GM03348 (cell line): ENCODE results near the gene POLD1.
"Not testable (repeated sequence)": the region's sequence is repeated elsewhere in the genome, so short reads cannot be mapped to it uniquely, and the experiment has no call there.

ENCODE experiments used
- DNase-seq: peaks from one replicate; pipeline ENCODE4 v3.0.0; 2012; ENCODE audit warnings: low spot score

Gene POLD1

DNA sequence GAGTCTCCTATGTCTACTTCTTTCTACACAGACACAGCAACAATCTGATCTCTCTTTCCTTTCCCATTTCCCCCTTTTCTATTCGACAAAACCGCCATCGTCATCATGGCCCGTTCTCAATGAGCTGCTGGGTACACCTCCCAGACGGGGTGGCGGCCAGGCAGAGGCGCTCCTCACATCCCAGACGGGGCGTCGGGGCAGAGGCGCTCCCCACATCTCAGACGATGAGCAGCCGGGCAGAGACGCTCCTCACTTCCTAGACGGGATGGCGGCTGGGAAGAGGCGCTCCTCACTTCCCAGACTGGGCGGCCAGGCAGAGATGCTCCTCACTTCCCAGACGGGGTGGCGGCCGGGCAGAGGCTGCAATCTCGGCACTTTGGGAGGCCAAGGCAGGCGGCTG is 6.8 kb downstream of the POLD1 start:
- not testable (repeated sequence) for DNase-seq

DNA sequence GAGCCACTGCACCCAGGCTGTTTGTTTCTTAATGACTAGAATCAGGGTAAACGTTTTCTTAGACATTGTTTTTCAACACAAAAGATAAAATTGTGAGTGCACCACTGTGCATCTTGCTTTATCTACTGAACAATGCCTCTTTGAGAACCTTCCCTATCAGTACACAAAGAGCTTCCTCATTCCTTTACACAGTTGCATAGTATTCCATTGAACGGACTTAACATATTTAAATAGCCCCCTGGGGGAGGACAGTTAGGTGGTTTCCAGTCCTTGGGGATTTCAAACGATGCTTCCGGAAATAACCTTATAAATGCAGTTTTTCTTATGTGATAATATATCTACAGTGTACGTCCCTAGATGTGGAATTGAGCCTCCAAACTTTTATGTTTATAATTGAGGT is 8.6 kb downstream of the POLD1 start:
- DNase-seq, result no peak

- DNase-seq, result no peak
Measured at GRCh38 chr19:50393589-50393988, 9.4 kb downstream of the POLD1 start.

DNA sequence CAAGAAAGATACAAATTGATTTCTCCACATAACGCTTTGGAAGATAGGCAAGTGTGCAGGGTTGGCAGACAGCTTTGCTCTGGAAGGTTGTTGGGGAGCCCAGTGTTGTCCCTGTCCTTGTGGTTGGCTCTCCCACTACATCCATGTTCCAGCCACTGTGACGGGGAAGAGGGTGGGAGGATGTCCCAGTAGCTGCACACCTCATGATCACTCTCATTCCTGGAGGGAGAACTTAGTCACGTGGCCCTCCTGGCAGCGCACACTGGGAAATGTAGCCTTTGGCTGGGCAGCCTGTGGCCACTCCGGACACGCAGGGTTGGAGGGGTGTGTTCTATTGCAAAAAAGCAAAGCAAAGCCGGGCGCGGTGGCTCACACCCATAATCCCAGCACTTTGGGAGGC is 9.9 kb downstream of the POLD1 start:
- DNase-seq, result no peak

GRCh38 chr19:50398675-50399367 is 14.7 kb downstream of the POLD1 start:
- DNase-seq, result no peak

- DNase-seq, result no peak
Measured at GRCh38 chr19:50399368-50399745, 15.2 kb downstream of the POLD1 start.

- DNase-seq, result peak; percentile 5
Measured at GRCh38 chr19:50401605-50402450, 17.7 kb downstream of the POLD1 start.

- no peak for DNase-seq
Measured at GRCh38 chr19:50402544-50403301, 18.6 kb downstream of the POLD1 start.

GRCh38 chr19:50406156-50406820 is 22.1 kb downstream of the POLD1 start:
- DNase-seq, result no peak

GRCh38 chr19:50406829-50407228 is 22.7 kb downstream of the POLD1 start:
- DNase-seq, result no peak

- no peak for DNase-seq
Measured at GRCh38 chr19:50409347-50409746, 25.2 kb downstream of the POLD1 start.

- DNase-seq, result no peak
Measured at GRCh38 chr19:50410109-50410508, 26.0 kb downstream of the POLD1 start.

GRCh38 chr19:50412419-50412818 is 28.3 kb downstream of the POLD1 start:
- no peak for DNase-seq

DNA sequence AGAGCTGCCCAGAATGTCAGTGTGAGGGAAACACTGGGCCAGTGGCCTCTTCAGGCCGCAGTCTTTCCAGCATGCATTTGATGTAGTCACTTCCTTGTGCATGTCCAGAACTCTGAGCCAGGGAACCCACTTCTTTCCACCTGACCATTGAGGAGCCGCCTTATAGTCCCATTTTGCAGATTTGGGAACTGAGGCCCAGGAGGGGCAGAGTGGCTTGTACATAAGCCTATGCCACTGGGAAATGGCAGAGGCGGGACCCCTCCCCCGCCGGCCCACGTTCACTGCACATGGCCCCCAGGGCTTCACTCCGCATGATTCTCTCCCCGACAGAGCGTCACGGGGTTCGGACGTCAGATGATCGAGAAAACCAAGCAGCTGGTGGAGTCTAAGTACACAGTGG is 28.9 kb downstream of the POLD1 start:
- DNase-seq, result no peak

DNA sequence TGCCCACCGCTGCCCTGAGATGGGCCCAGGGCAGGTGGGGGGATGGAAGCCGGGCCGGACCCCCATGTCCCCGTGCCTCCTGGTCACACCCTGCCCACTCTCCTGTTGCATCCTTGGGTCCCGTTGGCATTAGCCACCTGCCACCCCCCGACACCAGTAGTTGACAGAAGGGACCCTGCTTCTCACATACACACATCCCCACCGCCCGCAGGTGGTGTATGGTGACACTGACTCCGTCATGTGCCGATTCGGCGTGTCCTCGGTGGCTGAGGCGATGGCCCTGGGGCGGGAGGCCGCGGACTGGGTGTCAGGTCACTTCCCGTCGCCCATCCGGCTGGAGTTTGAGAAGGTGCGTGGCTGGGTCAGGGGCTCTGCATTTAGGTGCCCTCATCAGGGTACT is 29.4 kb downstream of the POLD1 start:
- no peak for DNase-seq

- DNase-seq, result peak; percentile 88
Measured at GRCh38 chr19:50414864-50415660, 30.9 kb downstream of the POLD1 start.

GRCh38 chr19:50415661-50416033 is 31.5 kb downstream of the POLD1 start:
- no peak for DNase-seq

DNA sequence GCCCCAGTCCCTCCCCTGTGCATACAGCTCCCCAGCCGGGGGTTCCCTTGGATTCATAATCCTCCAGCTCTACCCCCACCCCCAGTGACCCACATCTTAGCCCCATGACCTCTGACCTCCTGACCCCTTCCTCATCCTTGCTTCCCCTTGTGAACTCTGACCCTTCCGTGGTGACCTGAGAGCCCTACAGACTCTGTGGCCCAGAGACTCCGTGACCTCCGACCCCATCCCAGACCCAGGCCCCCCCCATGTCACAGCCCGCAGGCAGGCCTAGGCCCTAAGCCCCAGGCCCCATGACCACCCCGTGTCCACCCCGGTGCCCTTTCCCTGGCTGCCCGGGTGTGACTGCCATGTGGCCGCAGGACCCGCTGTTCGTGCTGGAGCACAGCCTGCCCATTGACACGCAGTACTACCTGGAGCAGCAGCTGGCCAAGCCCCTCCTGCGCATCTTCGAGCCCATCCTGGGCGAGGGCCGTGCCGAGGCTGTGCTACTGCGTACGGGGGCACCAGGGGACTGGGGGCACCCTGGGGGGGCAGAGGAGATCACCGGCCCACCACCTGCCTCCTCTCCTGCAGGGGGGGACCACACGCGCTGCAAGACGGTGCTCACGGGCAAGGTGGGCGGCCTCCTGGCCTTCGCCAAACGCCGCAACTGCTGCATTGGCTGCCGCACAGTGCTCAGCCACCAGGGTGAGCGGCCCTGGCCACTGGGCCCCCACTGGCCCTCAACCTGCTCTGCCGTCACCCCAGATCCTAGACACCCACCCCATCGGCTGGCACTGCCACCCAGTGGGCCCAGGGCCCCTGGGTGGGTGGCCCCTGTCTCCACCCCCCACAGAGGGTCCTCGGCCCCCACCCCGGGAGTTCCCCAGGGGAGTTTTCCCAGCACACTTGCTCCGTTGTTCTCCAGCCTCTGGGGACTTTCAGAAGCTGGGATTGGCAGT is 32.2 kb downstream of the POLD1 start:
- DNase-seq, result no peak

DNA sequence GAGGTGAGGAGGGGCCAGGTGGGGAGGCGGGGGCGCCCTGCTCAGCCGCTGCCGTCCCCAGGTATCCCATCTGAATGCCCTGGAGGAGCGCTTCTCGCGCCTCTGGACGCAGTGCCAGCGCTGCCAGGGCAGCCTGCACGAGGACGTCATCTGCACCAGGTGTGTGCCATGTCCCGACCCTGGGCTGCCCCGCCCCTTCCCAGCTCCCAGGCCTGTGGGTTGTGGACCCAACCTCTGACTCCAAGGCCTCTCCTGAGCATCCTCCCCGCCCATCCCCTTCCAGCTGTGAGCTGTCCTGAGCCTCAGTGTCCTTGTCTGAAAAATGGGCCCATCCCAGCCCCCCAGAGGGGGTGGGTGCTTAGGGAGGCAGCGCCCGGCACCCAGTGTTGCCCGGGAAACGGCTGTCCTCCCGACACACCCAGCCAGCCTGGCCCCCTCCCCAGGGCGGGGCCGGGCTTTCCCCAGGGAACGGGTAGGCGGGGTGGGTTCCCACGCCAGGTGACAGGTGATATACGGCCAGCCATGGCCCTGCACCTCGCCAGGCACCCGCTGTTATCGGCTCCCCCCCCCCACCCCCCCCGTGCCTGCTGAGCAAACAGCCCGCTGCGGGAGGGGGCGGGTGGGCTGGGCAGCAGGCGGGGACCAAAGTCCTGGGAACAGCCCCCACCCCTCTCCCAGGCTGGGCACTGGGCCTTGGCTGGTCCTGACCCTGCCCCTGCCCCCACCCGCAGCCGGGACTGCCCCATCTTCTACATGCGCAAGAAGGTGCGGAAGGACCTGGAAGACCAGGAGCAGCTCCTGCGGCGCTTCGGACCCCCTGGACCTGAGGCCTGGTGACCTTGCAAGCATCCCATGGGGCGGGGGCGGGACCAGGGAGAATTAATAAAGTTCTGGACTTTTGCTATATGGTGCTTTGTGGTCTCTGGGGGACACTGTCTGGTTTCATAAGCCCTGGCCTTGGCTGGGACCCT is 33.2 kb downstream of the POLD1 start:
- no peak for DNase-seq
